Retinal pigment epithelial cell (primary cell): Measurements from ENCODE around the gene TEDC2.

Experiments used
- DNase-seq: peaks from one replicate; pipeline ENCODE4 v3.0.0-alpha.2; 2010; ENCODE audit warnings: low read depth
- H3K4me3 ChIP-seq: 2 replicates; pipeline ENCODE4 v1.5.1; 2011; ENCODE audit warnings: mild to moderate bottlenecking, low read length, control low read depth, moderate library complexity
- CTCF ChIP-seq: conservative IDR thresholded peaks from 2 replicates; pipeline ENCODE4 v1.5.1; 2011; ENCODE audit warnings: low read depth, low read length, control low read depth, inconsistent platforms

Gene TEDC2

GRCh38 chr16:2485811-2486507, 26.1 kb downstream of the TEDC2 start:
- no peak for DNase-seq
- TF ChIP-seq CTCF, result no peak
- H3K4me3 ChIP-seq, result no peak overlapping the region

GRCh38 chr16:2486645-2487516, 27.0 kb downstream of the TEDC2 start:
- TF ChIP-seq CTCF, result peak; percentile 38
- H3K4me3 ChIP-seq, result no peak overlapping the region
- DNase-seq, result no peak

GRCh38 chr16:2487517-2487842, 27.6 kb downstream of the TEDC2 start:
- TF ChIP-seq CTCF, result no peak
- no peak for DNase-seq
- no peak overlapping the region for H3K4me3 ChIP-seq

- no peak overlapping the region for H3K4me3 ChIP-seq
- no peak for DNase-seq
- no peak for TF ChIP-seq CTCF
Measured at GRCh38 chr16:2487903-2488531, 28.1 kb downstream of the TEDC2 start.

- DNase-seq, result no peak
- no peak overlapping the region for H3K4me3 ChIP-seq
Measured at GRCh38 chr16:2489581-2489980, 29.7 kb downstream of the TEDC2 start.

More at GRCh38 chr16:2489581-2489980, 29.7 kb downstream of the TEDC2 start:
- no peak for TF ChIP-seq CTCF
